ENCODE data around the gene CRCP. TPM values are rescaled to one million over a fixed set of nuclear protein-coding genes. Genes with fewer than 3 reads are reported as not detected.

CRCP gene
- total and polyA plus RNA-seq, 2 of the 13 experiments (the other 11 are each of a cell fraction or from before 2014, with no cell fraction given): 22.7 to 31.0 TPM

- TF ChIP-seq RBAK (CRISPR knock-in tag; IDR thresholded peaks at IDR 0.05): no peak
- TF ChIP-seq ZNF263 (CRISPR knock-in tag; IDR thresholded peaks at IDR 0.05): no peak
- no peak for TF ChIP-seq ZBTB46 (CRISPR knock-in tag; IDR thresholded peaks at IDR 0.05; ENCODE audit: borderline replicate concordance)
- no peak for TF ChIP-seq MLLT10 (CRISPR knock-in tag; IDR thresholded peaks at IDR 0.05)
- TF ChIP-seq TAF15 (IDR thresholded peaks at IDR 0.05; ENCODE audit: low read depth, low read length, poor library complexity, severe bottlenecking): no peak
- TF ChIP-seq LCORL (IDR thresholded peaks at IDR 0.05): no peak
- 0 out of 2 replicates have a peak, but pooled peaks have one; percentile 38 for TF ChIP-seq LCORL (CRISPR knock-in tag; IDR thresholded peaks at IDR 0.05)
- no peak for TF ChIP-seq ZNF549 (CRISPR knock-in tag; IDR thresholded peaks at IDR 0.05)
- TF ChIP-seq ATF7 (IDR thresholded peaks at IDR 0.05): no peak
- no peak for TF ChIP-seq ATF7 (CRISPR knock-in tag; IDR thresholded peaks at IDR 0.05)
- no peak for TF ChIP-seq ZNF136 (CRISPR knock-in tag; IDR thresholded peaks at IDR 0.05; ENCODE audit: low read depth)
- no peak for TF ChIP-seq MTF1 (CRISPR knock-in tag; IDR thresholded peaks at IDR 0.05)
- TF ChIP-seq ZNF230 (CRISPR knock-in tag; IDR thresholded peaks at IDR 0.05): no peak
- TF ChIP-seq GATAD1 (CRISPR knock-in tag; IDR thresholded peaks at IDR 0.05): peak; percentile 38; the same call in 1 of the 2 replicates
- peak; percentile 89 for TF ChIP-seq TFE3 (CRISPR knock-in tag; IDR thresholded peaks at IDR 0.05)
- no peak for TF ChIP-seq NFATC3 (CRISPR knock-in tag; IDR thresholded peaks at IDR 0.05)
- no peak for TF ChIP-seq ZNF703 (CRISPR knock-in tag; IDR thresholded peaks at IDR 0.05; ENCODE audit: borderline replicate concordance)
- no peak for TF ChIP-seq ZNF773 (CRISPR knock-in tag; IDR thresholded peaks at IDR 0.05; ENCODE audit: borderline replicate concordance)
- TF ChIP-seq GABPA (IDR thresholded peaks at IDR 0.05; ENCODE audit: low read depth, low read length): no peak
- 0 out of 2 replicates have a peak, but pooled peaks have one; percentile 35 for TF ChIP-seq GABPA (CRISPR knock-in tag; IDR thresholded peaks at IDR 0.05; ENCODE audit: low read depth)
- TF ChIP-seq USF2 (IDR thresholded peaks at IDR 0.05; ENCODE audit: low read depth, low read length): peak; percentile 70
- no peak; the same call in 1 of the 2 replicates for TF ChIP-seq USF2 (CRISPR knock-in tag; IDR thresholded peaks at IDR 0.05; ENCODE audit: borderline replicate concordance)
- TF ChIP-seq ZBTB26 (CRISPR knock-in tag; IDR thresholded peaks at IDR 0.05; ENCODE audit: borderline replicate concordance): no peak
- TF ChIP-seq SOX5 (CRISPR knock-in tag; IDR thresholded peaks at IDR 0.05; ENCODE audit: borderline replicate concordance): peak; percentile 63; the same call in 1 of the 2 replicates
- TF ChIP-seq POLR2A (IDR thresholded peaks at IDR 0.05; ENCODE audit: insufficient read depth in 1 of 2, low read depth in 2 of 2, low read length in 2 of 2): no peak
These were observed 35.8 kb downstream of the CRCP start (continued) for GRCh38 chr7:66150471-66150870.

Data from HepG2 (cell line).